ENCODE measurements around the gene SPACA9. TPM values are rescaled to one million over a fixed set of nuclear protein-coding genes. Genes with fewer than 3 reads are reported as not detected.

SPACA9 gene
- total RNA-seq, 1 experiment from 2014 or later, result 2.5 TPM

- intact Hi-C loops (cut with micrococcal nuclease; ENCODE audit: unreplicated experiment), result no loop called here
- no peaks in the 10 kb centered on the region for H3K9me3 Mint-ChIP-seq (ENCODE audit: low read depth, unreplicated experiment)
Measured at GRCh38 chr9:132914924-132915323, 36.2 kb downstream of the SPACA9 start.

GRCh38 chr9:132919614-132920268 lies 41.0 kb downstream of the SPACA9 start:
- no peak for TF ChIP-seq CTCF (IDR thresholded peaks at IDR 0.05; ENCODE audit: unreplicated experiment)
- intact Hi-C loops (cut with micrococcal nuclease; ENCODE audit: unreplicated experiment), result no loop called here
- CTCF ChIA-PET, result no interaction called here
- H3K4me3 Mint-ChIP-seq (ENCODE audit: low read depth, unreplicated experiment), result no peak overlapping the region
- no peaks in the 10 kb centered on the region for H3K27me3 Mint-ChIP-seq (ENCODE audit: unreplicated experiment)
- BruUV-seq (replicated peaks), result no TSS peak
- H3K9me3 Mint-ChIP-seq (ENCODE audit: low read depth, unreplicated experiment), result no peaks in the 10 kb centered on the region
- no peaks in the 10 kb centered on the region for H3K4me1 Mint-ChIP-seq (ENCODE audit: low read depth, unreplicated experiment)
- peaks cover 12% of the 10 kb centered on the region for H3K36me3 Mint-ChIP-seq (ENCODE audit: insufficient read depth, unreplicated experiment)
- no peak for DNase-seq
- no peak overlapping the region for H3K27ac Mint-ChIP-seq (ENCODE audit: unreplicated experiment)

More at GRCh38 chr9:132914924-132915323, 36.2 kb downstream of the SPACA9 start:
- Mint-ChIP-seq H3K4me3 (ENCODE audit: low read depth, unreplicated experiment) (no peak overlapping the region), H3K27me3 (ENCODE audit: unreplicated experiment) (no peaks in the 10 kb centered on the region), H3K27ac (ENCODE audit: unreplicated experiment) (no peak overlapping the region), H3K36me3 (ENCODE audit: insufficient read depth, unreplicated experiment) (peaks cover 15% of the 10 kb centered on the region), H3K4me1 (ENCODE audit: low read depth, unreplicated experiment) (no peaks in the 10 kb centered on the region)
- CTCF ChIA-PET, result no interaction called here
- no TSS peak for BruUV-seq (replicated peaks)
- TF ChIP-seq CTCF (IDR thresholded peaks at IDR 0.05; ENCODE audit: unreplicated experiment), result no peak
- DNase-seq, result no peak

- intact Hi-C loops (cut with micrococcal nuclease; ENCODE audit: unreplicated experiment), result no loop called here
- no TSS peak for BruUV-seq (replicated peaks)
- Mint-ChIP-seq H3K4me1 (ENCODE audit: low read depth, unreplicated experiment) (no peaks in the 10 kb centered on the region), H3K27ac (ENCODE audit: unreplicated experiment) (no peak overlapping the region), H3K36me3 (ENCODE audit: insufficient read depth, unreplicated experiment) (peaks cover 20% of the 10 kb centered on the region), H3K27me3 (ENCODE audit: unreplicated experiment) (no peaks in the 10 kb centered on the region), H3K9me3 (ENCODE audit: low read depth, unreplicated experiment) (no peaks in the 10 kb centered on the region), H3K4me3 (ENCODE audit: low read depth, unreplicated experiment) (no peak overlapping the region)
- no peak for DNase-seq
- CTCF ChIA-PET, result no interaction called here
- TF ChIP-seq CTCF (IDR thresholded peaks at IDR 0.05; ENCODE audit: unreplicated experiment), result no peak
Measured at GRCh38 chr9:132923346-132923902, 44.7 kb downstream of the SPACA9 start.

GRCh38 chr9:132927704-132928103 lies 49.0 kb downstream of the SPACA9 start:
- H3K27ac Mint-ChIP-seq (ENCODE audit: unreplicated experiment), result no peak overlapping the region

More at GRCh38 chr9:132927704-132928103, 49.0 kb downstream of the SPACA9 start:
- H3K36me3 Mint-ChIP-seq (ENCODE audit: insufficient read depth, unreplicated experiment), result peaks cover 14% of the 10 kb centered on the region
- intact Hi-C loops (cut with micrococcal nuclease; ENCODE audit: unreplicated experiment), result no loop called here
- no peak for TF ChIP-seq CTCF (IDR thresholded peaks at IDR 0.05; ENCODE audit: unreplicated experiment)
- no peak overlapping the region for H3K4me3 Mint-ChIP-seq (ENCODE audit: low read depth, unreplicated experiment)
- no peaks in the 10 kb centered on the region for H3K4me1 Mint-ChIP-seq (ENCODE audit: low read depth, unreplicated experiment)
- H3K9me3 Mint-ChIP-seq (ENCODE audit: low read depth, unreplicated experiment), result no peaks in the 10 kb centered on the region
- DNase-seq, result no peak
- no peaks in the 10 kb centered on the region for H3K27me3 Mint-ChIP-seq (ENCODE audit: unreplicated experiment)
- BruUV-seq (replicated peaks), result no TSS peak
- CTCF ChIA-PET, result interaction anchor here (0.7 kb wide), 1 partner anchor 100 kb away, joined by 4 read pairs; no protein-coding TSS in a partner anchor

All from Calu3 (cell line).